ENCODE data around the gene ARPC2.

Gene ARPC2

GRCh38 chr2:218301176-218301819 is 84.3 kb downstream of the ARPC2 start:
- peak; percentile 87 to 88 for DNase-seq (ENCODE audit: low read depth in 2 of 2)
- TF ChIP-seq, protein P1, sequence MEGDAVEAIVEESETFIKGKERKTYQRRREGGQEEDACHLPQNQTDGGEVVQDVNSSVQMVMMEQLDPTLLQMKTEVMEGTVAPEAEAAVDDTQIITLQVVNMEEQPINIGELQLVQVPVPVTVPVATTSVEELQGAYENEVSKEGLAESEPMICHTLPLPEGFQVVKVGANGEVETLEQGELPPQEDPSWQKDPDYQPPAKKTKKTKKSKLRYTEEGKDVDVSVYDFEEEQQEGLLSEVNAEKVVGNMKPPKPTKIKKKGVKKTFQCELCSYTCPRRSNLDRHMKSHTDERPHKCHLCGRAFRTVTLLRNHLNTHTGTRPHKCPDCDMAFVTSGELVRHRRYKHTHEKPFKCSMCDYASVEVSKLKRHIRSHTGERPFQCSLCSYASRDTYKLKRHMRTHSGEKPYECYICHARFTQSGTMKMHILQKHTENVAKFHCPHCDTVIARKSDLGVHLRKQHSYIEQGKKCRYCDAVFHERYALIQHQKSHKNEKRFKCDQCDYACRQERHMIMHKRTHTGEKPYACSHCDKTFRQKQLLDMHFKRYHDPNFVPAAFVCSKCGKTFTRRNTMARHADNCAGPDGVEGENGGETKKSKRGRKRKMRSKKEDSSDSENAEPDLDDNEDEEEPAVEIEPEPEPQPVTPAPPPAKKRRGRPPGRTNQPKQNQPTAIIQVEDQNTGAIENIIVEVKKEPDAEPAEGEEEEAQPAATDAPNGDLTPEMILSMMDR (IDR thresholded peaks at IDR 0.05; ENCODE audit: low read depth, low read length): peak; percentile 92

More at GRCh38 chr2:218301176-218301819, 84.3 kb downstream of the ARPC2 start:
- H3K4me3 ChIP-seq (replicated peaks in 1 of 2; ENCODE audit: low read depth in 2 of 2, low read length in 2 of 2): no peak overlapping the region

Measured in cardiac fibroblast (primary cell).